HL-60 (cell line): Measurements from ENCODE around the gene SEMA6B.

Source experiments
- GABPA ChIP-seq: IDR thresholded peaks from 2 replicates; pipeline ENCODE4 v1.6.1; 2012; ENCODE audit warnings: low read depth
- POLR2AphosphoS5 ChIP-seq: IDR thresholded peaks from 2 replicates; pipeline ENCODE4 v1.6.1; 2012; ENCODE audit warnings: low read depth
- TF ChIP-seq, protein P1 (sequence below): IDR thresholded peaks from one replicate; pipeline ENCODE4 v1.5.1; 2011; ENCODE audit warnings: low read length, control low read depth, inconsistent platforms; ENCODE audit not compliant: insufficient read depth
- TF ChIP-seq, protein P2 (sequence below): IDR thresholded peaks from 2 replicates; pipeline ENCODE4 v1.6.1; 2012; ENCODE audit warnings: low read depth; ENCODE audit not compliant: insufficient replicate concordance

DNA sequence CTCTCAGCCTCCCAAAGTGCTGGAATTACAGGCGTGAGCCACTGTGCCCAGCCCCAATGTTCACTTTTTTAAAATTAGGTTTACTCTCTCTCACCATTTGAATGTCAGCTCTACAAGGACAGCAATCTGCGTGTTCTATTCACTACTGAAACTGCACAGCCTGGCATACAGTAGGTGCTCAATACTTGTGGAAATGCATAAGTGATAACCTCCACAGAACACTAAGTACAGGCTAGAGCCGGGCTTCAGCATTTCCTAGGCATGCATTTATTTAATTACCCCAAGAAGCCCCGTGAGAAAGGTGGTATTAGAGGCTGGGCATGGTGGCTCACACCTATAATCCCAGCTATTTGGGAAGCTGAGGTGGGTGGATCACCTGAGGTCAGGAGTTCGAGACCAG lies 46.7 kb upstream of the SEMA6B start:
- TF ChIP-seq, protein P1, sequence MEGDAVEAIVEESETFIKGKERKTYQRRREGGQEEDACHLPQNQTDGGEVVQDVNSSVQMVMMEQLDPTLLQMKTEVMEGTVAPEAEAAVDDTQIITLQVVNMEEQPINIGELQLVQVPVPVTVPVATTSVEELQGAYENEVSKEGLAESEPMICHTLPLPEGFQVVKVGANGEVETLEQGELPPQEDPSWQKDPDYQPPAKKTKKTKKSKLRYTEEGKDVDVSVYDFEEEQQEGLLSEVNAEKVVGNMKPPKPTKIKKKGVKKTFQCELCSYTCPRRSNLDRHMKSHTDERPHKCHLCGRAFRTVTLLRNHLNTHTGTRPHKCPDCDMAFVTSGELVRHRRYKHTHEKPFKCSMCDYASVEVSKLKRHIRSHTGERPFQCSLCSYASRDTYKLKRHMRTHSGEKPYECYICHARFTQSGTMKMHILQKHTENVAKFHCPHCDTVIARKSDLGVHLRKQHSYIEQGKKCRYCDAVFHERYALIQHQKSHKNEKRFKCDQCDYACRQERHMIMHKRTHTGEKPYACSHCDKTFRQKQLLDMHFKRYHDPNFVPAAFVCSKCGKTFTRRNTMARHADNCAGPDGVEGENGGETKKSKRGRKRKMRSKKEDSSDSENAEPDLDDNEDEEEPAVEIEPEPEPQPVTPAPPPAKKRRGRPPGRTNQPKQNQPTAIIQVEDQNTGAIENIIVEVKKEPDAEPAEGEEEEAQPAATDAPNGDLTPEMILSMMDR = no peak
- no peak for TF ChIP-seq GABPA
- no peak for TF ChIP-seq POLR2AphosphoS5
- TF ChIP-seq, protein P2, sequence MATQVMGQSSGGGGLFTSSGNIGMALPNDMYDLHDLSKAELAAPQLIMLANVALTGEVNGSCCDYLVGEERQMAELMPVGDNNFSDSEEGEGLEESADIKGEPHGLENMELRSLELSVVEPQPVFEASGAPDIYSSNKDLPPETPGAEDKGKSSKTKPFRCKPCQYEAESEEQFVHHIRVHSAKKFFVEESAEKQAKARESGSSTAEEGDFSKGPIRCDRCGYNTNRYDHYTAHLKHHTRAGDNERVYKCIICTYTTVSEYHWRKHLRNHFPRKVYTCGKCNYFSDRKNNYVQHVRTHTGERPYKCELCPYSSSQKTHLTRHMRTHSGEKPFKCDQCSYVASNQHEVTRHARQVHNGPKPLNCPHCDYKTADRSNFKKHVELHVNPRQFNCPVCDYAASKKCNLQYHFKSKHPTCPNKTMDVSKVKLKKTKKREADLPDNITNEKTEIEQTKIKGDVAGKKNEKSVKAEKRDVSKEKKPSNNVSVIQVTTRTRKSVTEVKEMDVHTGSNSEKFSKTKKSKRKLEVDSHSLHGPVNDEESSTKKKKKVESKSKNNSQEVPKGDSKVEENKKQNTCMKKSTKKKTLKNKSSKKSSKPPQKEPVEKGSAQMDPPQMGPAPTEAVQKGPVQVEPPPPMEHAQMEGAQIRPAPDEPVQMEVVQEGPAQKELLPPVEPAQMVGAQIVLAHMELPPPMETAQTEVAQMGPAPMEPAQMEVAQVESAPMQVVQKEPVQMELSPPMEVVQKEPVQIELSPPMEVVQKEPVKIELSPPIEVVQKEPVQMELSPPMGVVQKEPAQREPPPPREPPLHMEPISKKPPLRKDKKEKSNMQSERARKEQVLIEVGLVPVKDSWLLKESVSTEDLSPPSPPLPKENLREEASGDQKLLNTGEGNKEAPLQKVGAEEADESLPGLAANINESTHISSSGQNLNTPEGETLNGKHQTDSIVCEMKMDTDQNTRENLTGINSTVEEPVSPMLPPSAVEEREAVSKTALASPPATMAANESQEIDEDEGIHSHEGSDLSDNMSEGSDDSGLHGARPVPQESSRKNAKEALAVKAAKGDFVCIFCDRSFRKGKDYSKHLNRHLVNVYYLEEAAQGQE = no peak
